SU-DHL-6 (cell line): ENCODE data around the gene ADARB2.

Source experiments
- H2AFZ ChIP-seq: fragments of 200-600 bp; sonication (generic); 2 replicates; pipeline ENCODE4 v1.6.1; 2014; ENCODE audit warnings: low read depth, mild to moderate bottlenecking, moderate library complexity, mixed read lengths, antibody characterized with exemption, low read length; ENCODE audit not compliant: severe bottlenecking
- H3F3A ChIP-seq: fragments of 200-600 bp; shearing (Covaris generic); 2 replicates; pipeline ENCODE4 v1.6.0; 2016; ENCODE audit warnings: antibody characterized with exemption, mild to moderate bottlenecking; ENCODE audit not compliant: insufficient read depth
- H3K27ac ChIP-seq: fragments of 200-600 bp; sonication (generic); 2 replicates; pipeline ENCODE4 v1.5.1; 2016; ENCODE audit warnings: low read depth, mild to moderate bottlenecking, low read length, moderate library complexity, mixed read lengths
- H3K27me3 ChIP-seq: fragments of 200-600 bp; sonication (generic), shearing (Covaris generic); 2 replicates; pipeline ENCODE4 v1.6.0; 2014; ENCODE audit warnings: mild to moderate bottlenecking, low read length
- H3K36me3 ChIP-seq: fragments of 200-600 bp; sonication (generic); 2 replicates; pipeline ENCODE4 v1.6.1; 2014; ENCODE audit warnings: mild to moderate bottlenecking, low read length, mixed read lengths
- H3K4me2 ChIP-seq: fragments of 300-600, 200-600 bp; shearing (Covaris generic), sonication (generic); 2 replicates; pipeline ENCODE4 v1.6.0; 2014; ENCODE audit warnings: low read length, low read depth, mild to moderate bottlenecking; ENCODE audit not compliant: poor library complexity, severe bottlenecking
- H3K4me3 ChIP-seq: fragments of 200-600 bp; sonication (generic); 2 replicates; pipeline ENCODE4 v1.5.1; 2014; ENCODE audit warnings: antibody characterized with exemption, low read length, mild to moderate bottlenecking, mixed read lengths; ENCODE audit not compliant: insufficient read depth, poor library complexity, severe bottlenecking
- H3K79me2 ChIP-seq: fragments of 200-600 bp; sonication (generic); 2 replicates; pipeline ENCODE4 v1.6.1; 2014; ENCODE audit warnings: mild to moderate bottlenecking, low read length, moderate library complexity; ENCODE audit not compliant: insufficient read depth
- H3K9ac ChIP-seq: fragments of 200-600 bp; sonication (generic); 2 replicates; pipeline ENCODE4 v1.7.0; 2014; ENCODE audit warnings: mild to moderate bottlenecking, low read length
- H3K9me2 ChIP-seq: fragments of 200-600 bp; sonication (generic); replicated peaks from 2 replicates; pipeline ENCODE4 v1.6.1; 2014; ENCODE audit warnings: low read length; ENCODE audit not compliant: insufficient read depth
- H3K9me3 ChIP-seq: fragments of 200-600 bp; sonication (generic); 2 replicates; pipeline ENCODE4 v1.6.1; 2014; ENCODE audit warnings: low read length, mixed read lengths; ENCODE audit not compliant: insufficient read depth
- H4K20me1 ChIP-seq: fragments of 200-600 bp; sonication (generic); 2 replicates; pipeline ENCODE4 v1.6.1; 2014; ENCODE audit warnings: low read depth, mild to moderate bottlenecking, antibody characterized with exemption, low read length, moderate library complexity, mixed read lengths
- CTCF ChIP-seq: fragments of 200-600 bp; sonication (generic); IDR thresholded peaks from one replicate; pipeline ENCODE4 v1.5.1; 2017; ENCODE audit warnings: antibody characterized with exemption, mild to moderate bottlenecking, low read length, moderate library complexity; ENCODE audit not compliant: insufficient read depth, poor library complexity, severe bottlenecking
- EZH2phosphoT487 ChIP-seq: fragments of 200-600 bp; sonication (generic), shearing (Covaris generic); conservative IDR thresholded peaks from 2 replicates; pipeline ENCODE4 v1.6.1; 2018; ENCODE audit warnings: mild to moderate bottlenecking, antibody characterized with exemption, low read length, moderate library complexity, mixed read lengths

The ADARB2 gene

GRCh38 chr10:1183033-1183396 lies 554.3 kb downstream of the ADARB2 start:
- Histone ChIP-seq H3K9ac (no peak overlapping the region), H4K20me1 (no peaks in the 10 kb centered on the region), H3K9me3 (no peaks in the 10 kb centered on the region), H3K27me3 (no peaks in the 10 kb centered on the region), H3K9me2 (no peaks in the 10 kb centered on the region), H3F3A (no peaks in the 10 kb centered on the region), H3K27ac (no peak overlapping the region), H3K4me3 (no peak overlapping the region), H3K79me2 (no peaks in the 10 kb centered on the region), H3K36me3 (no peaks in the 10 kb centered on the region), H2AFZ (no peak overlapping the region), H3K4me2 (no peak overlapping the region)
- TF ChIP-seq EZH2phosphoT487, result no peak
- no peak for TF ChIP-seq CTCF

- Histone ChIP-seq H3K27ac (no peak overlapping the region), H4K20me1 (no peaks in the 10 kb centered on the region), H3K9ac (no peak overlapping the region), H3K9me2 (no peaks in the 10 kb centered on the region), H3K4me3 (no peak overlapping the region), H3K4me2 (no peak overlapping the region), H3K9me3 (no peaks in the 10 kb centered on the region), H3K79me2 (no peaks in the 10 kb centered on the region), H2AFZ (no peak overlapping the region), H3F3A (no peaks in the 10 kb centered on the region), H3K36me3 (no peaks in the 10 kb centered on the region), H3K27me3 (no peaks in the 10 kb centered on the region)
- TF ChIP-seq EZH2phosphoT487 (no peak), CTCF (no peak)
These were observed 554.9 kb downstream of the ADARB2 start for GRCh38 chr10:1182280-1183032.

GRCh38 chr10:1180836-1181235 lies 556.5 kb downstream of the ADARB2 start:
- no peak overlapping the region for H3K4me2 ChIP-seq
- no peaks in the 10 kb centered on the region for H3F3A ChIP-seq
- H3K27me3 ChIP-seq, result no peaks in the 10 kb centered on the region
- H3K4me3 ChIP-seq, result no peak overlapping the region
- no peak overlapping the region for H3K27ac ChIP-seq
- no peaks in the 10 kb centered on the region for H3K9me3 ChIP-seq
- no peak overlapping the region for H2AFZ ChIP-seq
- H3K9me2 ChIP-seq, result no peaks in the 10 kb centered on the region
- no peaks in the 10 kb centered on the region for H3K36me3 ChIP-seq
- TF ChIP-seq EZH2phosphoT487 (no peak), CTCF (no peak)
- no peak overlapping the region for H3K9ac ChIP-seq
- no peaks in the 10 kb centered on the region for H3K79me2 ChIP-seq
- H4K20me1 ChIP-seq, result no peaks in the 10 kb centered on the region
